ENCODE measurements around the gene NTN3. TPM values are rescaled to one million over a fixed set of nuclear protein-coding genes. Genes with fewer than 3 reads are reported as not detected.
"Not testable (repeated sequence)": the region's sequence is repeated elsewhere in the genome, so short reads cannot be mapped to it uniquely, and the experiment has no call there.

The NTN3 gene
- total RNA-seq, 6 experiments from 2014 or later, result 0.39 to 2.1 (median 1.2) TPM

GRCh38 chr16:2478279-2478678 is 7.2 kb downstream of the NTN3 start:
- Histone ChIP-seq H3K4me3 (no peak overlapping the region), H3K27ac (no peak overlapping the region), H3K27me3 (no peaks in the 10 kb centered on the region), H3K4me1 (peaks cover 0 to 47% (median 14%) of the 10 kb centered on the region in 4 donors), H3K9me3 (no peaks in the 10 kb centered on the region), H3K36me3 (no peaks in the 10 kb centered on the region)
- ATAC-seq, result no peak
- intact Hi-C loops (cut with DNase I), result no loop called here
- no peak for DNase-seq
- TF ChIP-seq CTCF (IDR thresholded peaks at IDR 0.05) (no peak), POLR2A (IDR thresholded peaks at IDR 0.05) (no peak)
- WGBS (ENCODE audit: insufficient coverage, low coverage, low lambda C conversion rate, missing lambda C conversion rate), result 73% methylated on average over 5 of the region's 8 CpGs

- DNase-seq; H3K9me3 ChIP-seq; intact Hi-C loops (cut with DNase I); H3K27me3 ChIP-seq; H3K4me3 ChIP-seq; H3K27ac ChIP-seq; ATAC-seq; H3K36me3 ChIP-seq: not testable (repeated sequence)
- WGBS (ENCODE audit: insufficient coverage, low coverage, low lambda C conversion rate, missing lambda C conversion rate), result 94% methylated on average over 6 of the region's 10 CpGs
- H3K4me1 ChIP-seq, result peaks cover 0 to 59% (median 18%) of the 10 kb centered on the region in 4 donors
Measured at GRCh38 chr16:2479996-2480395, 8.9 kb downstream of the NTN3 start.

GRCh38 chr16:2480948-2481347 is 9.9 kb downstream of the NTN3 start:
- Histone ChIP-seq H3K4me3 (no peak overlapping the region), H3K27me3 (no peaks in the 10 kb centered on the region), H3K9me3 (no peaks in the 10 kb centered on the region), H3K36me3 (no peaks in the 10 kb centered on the region), H3K4me1 (peaks cover 0 to 62% (median 19%) of the 10 kb centered on the region in 4 donors), H3K27ac (no peak overlapping the region)
- 94% methylated on average over 6 of the region's 12 CpGs for WGBS (ENCODE audit: insufficient coverage, low coverage, low lambda C conversion rate, missing lambda C conversion rate)
- TF ChIP-seq CTCF (IDR thresholded peaks at IDR 0.05), result no peak
- no peak for TF ChIP-seq POLR2A (IDR thresholded peaks at IDR 0.05)
- no peak for ATAC-seq
- intact Hi-C loops (cut with DNase I), result no loop called here
- no peak for DNase-seq

GRCh38 chr16:2481676-2482075 is 10.6 kb downstream of the NTN3 start:
- Histone ChIP-seq H3K9me3 (no peaks in the 10 kb centered on the region), H3K36me3 (no peaks in the 10 kb centered on the region), H3K4me1 (peaks cover 0 to 54% (median 15%) of the 10 kb centered on the region in 4 donors), H3K27ac (no peak overlapping the region), H3K4me3 (no peak overlapping the region), H3K27me3 (no peaks in the 10 kb centered on the region)
- WGBS (ENCODE audit: insufficient coverage, low coverage, low lambda C conversion rate, missing lambda C conversion rate), result 100% methylated on average over 2 of the region's 7 CpGs
- intact Hi-C loops (cut with DNase I), result no loop called here
- no peak for TF ChIP-seq CTCF (IDR thresholded peaks at IDR 0.05)
- no peak for TF ChIP-seq POLR2A (IDR thresholded peaks at IDR 0.05)
- no peak for ATAC-seq
- DNase-seq, result no peak

GRCh38 chr16:2482249-2482648 is 11.2 kb downstream of the NTN3 start:
- Histone ChIP-seq H3K9me3 (no peaks in the 10 kb centered on the region), H3K4me3 (no peak overlapping the region), H3K4me1 (peaks cover 0 to 49% (median 13%) of the 10 kb centered on the region in 4 donors), H3K27ac (no peak overlapping the region), H3K36me3 (no peaks in the 10 kb centered on the region), H3K27me3 (no peaks in the 10 kb centered on the region)
- peak in 1 of 3 donors; percentile 44 for DNase-seq
- intact Hi-C loops (cut with DNase I), result no loop called here
- no peak for TF ChIP-seq POLR2A (IDR thresholded peaks at IDR 0.05)
- TF ChIP-seq CTCF (IDR thresholded peaks at IDR 0.05), result no peak
- no peak for ATAC-seq
- 78% methylated on average over 6 of the region's 13 CpGs for WGBS (ENCODE audit: insufficient coverage, low coverage, low lambda C conversion rate, missing lambda C conversion rate)
